GM12873 (cell line): ENCODE measurements around the gene OSBPL8.
A peak's percentile ranks its signal among the peaks of the same experiment; 100 is the strongest.

Source experiments
- TF ChIP-seq, protein P1 (sequence below): IDR thresholded peaks from 2 replicates; pipeline ENCODE4 v1.5.1; 2012; ENCODE audit warnings: low read depth, mild to moderate bottlenecking, moderate library complexity, low read length, control low read depth; ENCODE audit not compliant: insufficient read depth; ENCODE audit errors: missing control alignments

The OSBPL8 gene

DNA sequence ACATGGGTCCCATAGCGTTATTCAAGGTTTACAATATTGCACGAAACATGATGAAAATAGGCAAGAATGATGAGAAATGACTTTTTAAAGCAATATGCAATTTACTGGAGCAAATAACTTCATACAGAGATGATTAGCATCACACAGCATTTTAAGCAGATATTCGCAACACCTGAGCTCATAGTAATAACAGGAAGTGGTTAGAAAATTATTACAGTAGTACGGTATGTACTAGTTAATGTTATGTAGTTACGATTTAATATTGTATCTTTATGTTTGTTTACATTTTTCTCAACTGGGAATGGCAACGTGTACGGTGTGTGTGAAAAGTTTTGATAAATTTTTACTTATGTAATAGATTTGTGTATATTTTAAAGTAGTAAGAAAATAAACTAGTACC lies 102.6 kb downstream of the OSBPL8 start:
- TF ChIP-seq, protein P1, sequence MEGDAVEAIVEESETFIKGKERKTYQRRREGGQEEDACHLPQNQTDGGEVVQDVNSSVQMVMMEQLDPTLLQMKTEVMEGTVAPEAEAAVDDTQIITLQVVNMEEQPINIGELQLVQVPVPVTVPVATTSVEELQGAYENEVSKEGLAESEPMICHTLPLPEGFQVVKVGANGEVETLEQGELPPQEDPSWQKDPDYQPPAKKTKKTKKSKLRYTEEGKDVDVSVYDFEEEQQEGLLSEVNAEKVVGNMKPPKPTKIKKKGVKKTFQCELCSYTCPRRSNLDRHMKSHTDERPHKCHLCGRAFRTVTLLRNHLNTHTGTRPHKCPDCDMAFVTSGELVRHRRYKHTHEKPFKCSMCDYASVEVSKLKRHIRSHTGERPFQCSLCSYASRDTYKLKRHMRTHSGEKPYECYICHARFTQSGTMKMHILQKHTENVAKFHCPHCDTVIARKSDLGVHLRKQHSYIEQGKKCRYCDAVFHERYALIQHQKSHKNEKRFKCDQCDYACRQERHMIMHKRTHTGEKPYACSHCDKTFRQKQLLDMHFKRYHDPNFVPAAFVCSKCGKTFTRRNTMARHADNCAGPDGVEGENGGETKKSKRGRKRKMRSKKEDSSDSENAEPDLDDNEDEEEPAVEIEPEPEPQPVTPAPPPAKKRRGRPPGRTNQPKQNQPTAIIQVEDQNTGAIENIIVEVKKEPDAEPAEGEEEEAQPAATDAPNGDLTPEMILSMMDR: no peak

DNA sequence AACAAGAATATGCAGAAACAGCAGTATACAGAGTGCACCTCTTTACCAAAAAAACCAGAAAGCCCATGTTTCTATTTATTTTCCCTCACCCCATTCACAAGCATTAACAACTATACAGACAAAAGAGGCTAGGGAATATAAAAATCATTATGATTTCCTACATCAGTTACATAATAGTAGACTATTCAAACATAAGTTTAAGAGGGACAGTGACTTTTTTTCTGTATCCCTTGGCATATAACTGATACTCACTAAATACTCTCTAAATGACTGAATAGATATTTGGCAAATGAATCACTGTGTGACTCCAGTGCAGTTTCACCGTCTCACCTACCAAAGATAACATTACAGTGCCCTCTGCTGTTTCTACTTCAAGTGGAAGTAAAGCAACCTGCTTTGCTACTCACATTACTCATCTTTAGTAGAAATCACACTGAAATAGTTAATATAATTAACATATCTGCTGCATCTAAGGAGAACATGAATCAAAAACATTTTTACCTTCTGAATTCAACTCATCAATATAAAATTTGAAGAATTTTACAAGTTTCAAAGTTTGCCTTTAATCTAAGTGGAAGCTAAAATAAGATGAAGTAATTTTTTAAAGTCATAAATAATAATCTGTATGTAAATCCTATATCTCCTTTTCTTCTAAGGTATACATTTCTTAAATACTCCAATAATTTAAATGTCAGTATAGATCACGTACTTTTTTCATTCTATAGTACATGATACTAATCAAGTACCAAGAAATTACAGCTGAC lies 103.8 kb downstream of the OSBPL8 start:
- TF ChIP-seq, protein P1: peak; percentile 52

DNA sequence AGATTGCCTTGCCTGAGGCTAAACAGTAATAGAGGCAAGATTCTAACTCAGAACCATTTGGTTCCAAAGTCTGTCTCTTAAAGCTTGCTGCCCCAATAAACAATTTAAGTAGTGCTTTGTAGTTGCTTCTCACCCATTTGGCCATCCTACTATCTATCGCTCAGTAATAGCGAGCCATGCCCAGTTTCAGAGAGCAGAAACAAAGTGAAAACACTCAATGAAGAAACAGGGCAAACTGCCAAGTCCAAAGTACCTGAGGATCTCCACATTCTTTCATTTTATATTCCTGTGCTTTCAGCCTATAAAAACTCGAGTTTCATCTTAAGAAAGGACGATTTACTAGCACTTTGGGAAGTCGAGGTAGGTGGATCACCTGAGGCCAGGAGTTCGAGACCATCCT lies 108.0 kb downstream of the OSBPL8 start:
- TF ChIP-seq, protein P1: no peak

DNA sequence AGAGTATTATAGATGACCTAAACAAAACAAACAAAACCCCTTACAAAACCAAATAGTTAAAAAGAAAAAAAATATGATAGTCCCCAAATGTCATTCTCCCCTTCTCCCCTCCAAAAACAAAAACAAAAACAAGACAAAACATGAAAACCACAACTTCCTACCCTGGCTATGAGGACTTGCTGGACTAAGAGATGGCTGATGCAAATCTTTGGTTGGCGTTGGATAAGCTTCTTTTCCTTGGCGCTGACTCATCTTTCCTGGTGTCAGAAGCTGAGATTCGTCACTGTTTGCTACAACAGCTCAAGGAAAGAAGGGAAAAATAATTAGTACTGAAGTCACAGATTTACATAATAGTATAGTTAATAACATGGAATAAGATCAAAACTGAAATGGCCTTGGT lies 108.9 kb downstream of the OSBPL8 start:
- TF ChIP-seq, protein P1: no peak

DNA sequence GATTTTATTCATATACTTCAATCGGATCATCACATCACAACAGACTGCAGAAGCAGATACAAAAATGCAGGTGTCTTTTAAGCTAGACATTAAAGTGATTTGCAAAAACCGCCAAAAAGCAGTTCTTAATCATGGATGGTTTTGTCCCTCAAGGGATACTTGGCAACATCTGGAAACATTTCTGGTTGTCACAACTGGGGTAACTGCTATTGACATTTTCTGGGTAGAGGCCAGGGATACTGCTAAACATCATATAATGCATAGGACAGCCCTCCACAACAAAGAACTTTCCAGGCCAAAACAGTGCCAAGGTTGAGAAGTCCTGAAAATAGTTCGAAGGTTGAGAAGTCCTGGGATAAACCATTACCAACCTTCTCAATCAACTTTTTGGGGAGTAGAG lies 109.6 kb downstream of the OSBPL8 start:
- TF ChIP-seq, protein P1: no peak

DNA sequence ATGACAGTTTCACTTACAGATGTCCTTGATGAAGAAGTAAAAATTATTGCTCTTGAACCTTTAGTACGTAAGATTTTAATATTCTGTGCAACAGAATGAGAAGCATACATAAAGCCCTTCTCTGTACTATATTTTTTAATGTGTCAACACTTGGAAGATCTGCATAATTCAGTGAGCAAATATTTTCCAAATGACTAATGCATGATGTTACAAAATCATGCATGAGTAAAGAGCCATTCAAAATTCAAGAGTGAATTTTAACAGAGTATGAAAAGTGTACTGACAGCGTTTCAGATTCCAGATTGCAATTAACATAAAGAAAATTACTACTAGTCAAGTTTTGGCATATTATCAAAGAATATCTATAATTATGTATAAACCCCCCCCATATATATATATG lies 110.0 kb downstream of the OSBPL8 start:
- TF ChIP-seq, protein P1: no peak

DNA sequence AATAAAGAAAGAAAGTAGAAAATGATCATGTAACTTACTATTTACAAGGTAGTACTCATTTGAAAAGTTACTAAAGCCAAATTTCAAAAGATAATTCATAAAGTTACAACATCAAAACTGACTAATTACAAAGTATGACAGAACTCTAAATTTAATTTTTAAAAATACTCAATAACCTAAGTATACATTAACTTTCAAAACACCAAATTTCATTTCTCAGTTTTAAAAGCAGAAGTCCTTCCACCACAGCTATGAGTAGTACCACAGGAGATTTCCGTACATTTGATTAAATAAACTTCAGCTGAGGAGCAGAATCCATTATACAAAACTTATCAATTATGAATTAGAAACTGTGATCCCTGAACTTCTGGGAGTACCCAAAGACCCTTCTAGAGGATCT lies 110.6 kb downstream of the OSBPL8 start:
- TF ChIP-seq, protein P1: no peak
